Ishikawa (cell line): ENCODE data around the gene PPOX.

Source experiments
- MAX ChIP-seq: IDR thresholded peaks from 2 replicates; pipeline ENCODE4 v1.6.1; 2012
- REST ChIP-seq: IDR thresholded peaks from 2 replicates; pipeline ENCODE4 v1.6.1; 2012; ENCODE audit warnings: low read depth, mild to moderate bottlenecking

GRCh38 chr1:161200992-161201835 is 35.0 kb downstream of the PPOX start:
- TF ChIP-seq MAX (no peak), REST (no peak)
